Uterus (tissue), 4 donors: ENCODE data around the gene ASTN2. TPM values are rescaled to one million over a fixed set of nuclear protein-coding genes. Genes with fewer than 3 reads are reported as not detected.

Source experiments
- DNase-seq, 2 donors: peaks; one replicate each; pipeline ENCODE4 v3.0.0-alpha.2; 2019 to 2020
- H3K27ac ChIP-seq, 2 donors: fragments of 200-600 bp; sonication (generic); 1 replicate in 1 of 2; 2 replicates in 1 of 2; pipeline ENCODE4 v1.5.1; 2016 to 2018
- H3K27me3 ChIP-seq, 2 donors: fragments of 200-600 bp; sonication (generic); one replicate each; pipeline ENCODE4 v1.5.1; 2018 to 2019; ENCODE audit warnings: control low read depth in 1 of 2
- H3K36me3 ChIP-seq, 2 donors: fragments of 200-600 bp; sonication (generic); one replicate each; pipeline ENCODE4 v1.5.1; 2019; ENCODE audit warnings: control low read depth in 1 of 2
- H3K4me1 ChIP-seq, 2 donors: fragments of 200-600 bp; sonication (generic); one replicate each; pipeline ENCODE4 v1.5.1; 2018 to 2019; ENCODE audit warnings: control low read depth in 1 of 2
- H3K4me3 ChIP-seq, 2 donors: fragments of 200-600 bp; sonication (generic); 1 replicate in 1 of 2; 2 replicates in 1 of 2; pipeline ENCODE4 v1.5.1; 2018 to 2019; ENCODE audit warnings: mild to moderate bottlenecking in 1 of 2
- H3K9me3 ChIP-seq, 2 donors: fragments of 200-600 bp; sonication (generic); one replicate each; pipeline ENCODE4 v1.5.1; 2019; ENCODE audit warnings: control low read depth in 1 of 2
- POLR2A ChIP-seq, 2 donors: fragments of 450-650 bp; IDR thresholded peaks; one replicate each; pipeline ENCODE4 v1.6.1; 2016; ENCODE audit warnings: antibody characterized with exemption in 2 of 2, mild to moderate bottlenecking in 1 of 2, moderate library complexity in 1 of 2
- intact Hi-C: fragments of 100-400 bp; cut with DNase I; formaldehyde crosslinking; loops from one replicate; pipeline ENCODE4 v1.15.1; 2023; ENCODE audit warnings: low total_unique reads
- total RNA-seq, 4 donors: library from RNA; depleted of rRNA in 3 of 4; stranded (reverse); fragments of >200 nt in 3 of 4; gene quantifications; one replicate each; pipeline versions ENCODE4 v1.1.0 to v1.2.4, GENCODE V29; 2014 to 2023
- TF ChIP-seq, protein P1 (sequence below), 4 experiments: fragments of 200-600 bp in 2 of 4; fragments of 450-650 bp in 2 of 4; sonication (generic) in 2 of 4; IDR thresholded peaks; one replicate each; pipeline ENCODE4 v1.5.1; 2016 to 2019; ENCODE audit warnings: antibody characterized with exemption in 4 of 4, mild to moderate bottlenecking in 2 of 4, moderate library complexity in 1 of 4
- donor health status: DM: yes; HTN: yes; CAD: no.

ASTN2 gene
- total RNA-seq, 4 donors from 2014 or later: 1.8 to 8.6 (median 6.7) TPM

DNA sequence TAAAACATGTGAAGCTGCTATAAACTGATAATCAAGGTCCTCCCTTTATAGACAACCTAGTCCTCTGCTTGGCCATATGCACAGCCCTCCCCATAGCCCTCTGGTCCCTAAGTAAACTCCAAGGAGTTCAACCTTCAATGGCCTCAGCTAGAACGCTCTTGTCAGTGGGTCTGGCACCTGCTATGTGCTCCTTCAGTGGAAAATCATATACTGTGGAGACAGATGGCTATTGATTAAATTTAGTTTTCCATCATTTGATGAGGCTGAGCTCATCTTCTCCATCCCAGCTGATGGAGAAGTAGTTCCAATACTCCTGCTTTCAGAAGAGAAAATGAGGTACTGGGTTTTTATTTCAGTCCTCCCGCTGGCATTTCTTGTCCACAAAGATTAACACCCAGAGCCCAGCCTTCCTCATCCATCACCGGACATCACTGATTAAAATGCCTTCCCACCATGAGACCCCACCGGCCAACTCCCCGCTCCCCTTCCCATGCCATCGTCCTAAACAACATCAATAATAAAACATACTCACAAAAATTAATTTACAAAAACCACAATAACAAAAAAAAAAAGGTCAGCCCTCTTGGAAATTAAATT is 593.1 kb downstream of the ASTN2 start:
- H3K36me3 ChIP-seq: no peaks in the 10 kb centered on the region
- intact Hi-C loops: no loop called here
- TF ChIP-seq, protein P1, sequence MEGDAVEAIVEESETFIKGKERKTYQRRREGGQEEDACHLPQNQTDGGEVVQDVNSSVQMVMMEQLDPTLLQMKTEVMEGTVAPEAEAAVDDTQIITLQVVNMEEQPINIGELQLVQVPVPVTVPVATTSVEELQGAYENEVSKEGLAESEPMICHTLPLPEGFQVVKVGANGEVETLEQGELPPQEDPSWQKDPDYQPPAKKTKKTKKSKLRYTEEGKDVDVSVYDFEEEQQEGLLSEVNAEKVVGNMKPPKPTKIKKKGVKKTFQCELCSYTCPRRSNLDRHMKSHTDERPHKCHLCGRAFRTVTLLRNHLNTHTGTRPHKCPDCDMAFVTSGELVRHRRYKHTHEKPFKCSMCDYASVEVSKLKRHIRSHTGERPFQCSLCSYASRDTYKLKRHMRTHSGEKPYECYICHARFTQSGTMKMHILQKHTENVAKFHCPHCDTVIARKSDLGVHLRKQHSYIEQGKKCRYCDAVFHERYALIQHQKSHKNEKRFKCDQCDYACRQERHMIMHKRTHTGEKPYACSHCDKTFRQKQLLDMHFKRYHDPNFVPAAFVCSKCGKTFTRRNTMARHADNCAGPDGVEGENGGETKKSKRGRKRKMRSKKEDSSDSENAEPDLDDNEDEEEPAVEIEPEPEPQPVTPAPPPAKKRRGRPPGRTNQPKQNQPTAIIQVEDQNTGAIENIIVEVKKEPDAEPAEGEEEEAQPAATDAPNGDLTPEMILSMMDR (IDR thresholded peaks at IDR 0.05): no peak
- TF ChIP-seq POLR2A (IDR thresholded peaks at IDR 0.05): no peak
- no peaks in the 10 kb centered on the region for H3K9me3 ChIP-seq
- H3K27ac ChIP-seq: no peak overlapping the region
- H3K27me3 ChIP-seq: no peaks in the 10 kb centered on the region
- no peak overlapping the region for H3K4me3 ChIP-seq
- no peaks in the 10 kb centered on the region for H3K4me1 ChIP-seq
- DNase-seq: no peak

DNA sequence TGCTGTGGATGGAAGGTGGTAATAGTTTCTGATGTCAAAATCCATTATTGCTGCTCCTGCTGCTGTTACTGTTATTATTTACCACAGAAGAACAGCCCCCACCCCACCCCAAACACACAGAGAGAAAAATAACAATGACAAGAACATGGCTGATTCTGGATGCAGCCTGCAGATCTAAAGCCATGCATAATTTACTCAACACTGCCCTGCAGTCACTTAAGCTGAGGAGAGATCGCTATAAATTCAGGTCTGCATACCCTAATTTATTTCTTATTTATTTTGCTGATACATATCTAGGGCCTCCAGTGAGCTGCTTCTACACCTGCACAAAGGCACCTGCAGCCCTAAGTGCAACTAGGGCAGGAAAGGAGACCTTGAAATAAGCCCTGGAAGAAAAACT is 595.7 kb downstream of the ASTN2 start:
- H3K27me3 ChIP-seq: no peaks in the 10 kb centered on the region
- no peaks in the 10 kb centered on the region for H3K9me3 ChIP-seq
- DNase-seq: no peak
- H3K4me3 ChIP-seq: no peak overlapping the region
- no peaks in the 10 kb centered on the region for H3K36me3 ChIP-seq
- TF ChIP-seq, protein P1 (IDR thresholded peaks at IDR 0.05): no peak
- TF ChIP-seq POLR2A (IDR thresholded peaks at IDR 0.05): no peak
- intact Hi-C loops: no loop called here
- no peaks in the 10 kb centered on the region for H3K4me1 ChIP-seq
- H3K27ac ChIP-seq: no peak overlapping the region

DNA sequence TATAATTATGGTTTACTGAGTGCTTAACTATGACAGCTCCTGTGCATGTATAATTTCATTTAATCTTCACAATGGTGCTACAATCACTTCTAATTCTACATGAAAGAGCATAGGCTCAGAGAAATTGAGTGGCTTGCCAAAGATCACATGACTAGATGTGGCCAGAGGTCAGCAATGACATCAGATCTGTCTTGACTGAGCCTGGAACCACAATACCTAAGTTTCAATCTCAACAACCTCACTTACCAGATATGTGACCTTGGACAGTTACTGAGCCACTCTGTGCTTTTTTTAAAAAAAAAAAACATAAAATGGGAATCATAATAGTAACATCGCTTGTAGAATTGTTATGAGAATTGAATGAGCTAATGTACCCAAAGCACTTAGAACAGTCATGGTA is 597.1 kb downstream of the ASTN2 start:
- intact Hi-C loops: no loop called here
- H3K9me3 ChIP-seq: no peaks in the 10 kb centered on the region

DNA sequence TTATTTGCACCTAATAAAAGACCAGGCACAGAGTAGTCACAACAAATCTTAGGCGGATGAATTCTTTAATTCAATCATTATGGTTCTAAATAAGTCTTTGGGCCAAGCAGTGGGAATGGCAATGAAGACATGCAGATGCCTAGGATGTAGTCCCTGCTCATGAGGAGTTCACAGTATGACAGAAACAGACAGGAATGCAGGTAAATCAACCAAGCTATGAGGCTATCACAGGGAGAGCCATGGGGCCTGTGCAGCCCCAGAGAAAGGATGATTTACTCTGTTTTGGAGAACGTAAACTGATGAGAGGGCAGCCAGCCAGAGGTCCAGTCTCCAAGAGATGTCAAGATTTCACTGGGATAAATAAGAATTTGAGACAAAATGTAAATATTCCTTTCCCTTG is 598.4 kb downstream of the ASTN2 start:
- Histone ChIP-seq H3K4me1 (no peaks in the 10 kb centered on the region), H3K9me3 (no peaks in the 10 kb centered on the region), H3K27me3 (no peaks in the 10 kb centered on the region), H3K27ac (no peak overlapping the region), H3K4me3 (no peak overlapping the region), H3K36me3 (no peaks in the 10 kb centered on the region)
- no peak for DNase-seq
- intact Hi-C loops: no loop called here
- TF ChIP-seq, protein P1 (IDR thresholded peaks at IDR 0.05): no peak
- no peak for TF ChIP-seq POLR2A (IDR thresholded peaks at IDR 0.05)

More for the DNA sequence above, 597.1 kb downstream of the ASTN2 start:
- TF ChIP-seq, protein P1 (IDR thresholded peaks at IDR 0.05): no peak
- no peak for TF ChIP-seq POLR2A (IDR thresholded peaks at IDR 0.05)
- no peaks in the 10 kb centered on the region for H3K36me3 ChIP-seq
- H3K4me1 ChIP-seq: no peaks in the 10 kb centered on the region
- H3K27me3 ChIP-seq: no peaks in the 10 kb centered on the region
- no peak overlapping the region for H3K4me3 ChIP-seq
- H3K27ac ChIP-seq: no peak overlapping the region
- no peak for DNase-seq

DNA sequence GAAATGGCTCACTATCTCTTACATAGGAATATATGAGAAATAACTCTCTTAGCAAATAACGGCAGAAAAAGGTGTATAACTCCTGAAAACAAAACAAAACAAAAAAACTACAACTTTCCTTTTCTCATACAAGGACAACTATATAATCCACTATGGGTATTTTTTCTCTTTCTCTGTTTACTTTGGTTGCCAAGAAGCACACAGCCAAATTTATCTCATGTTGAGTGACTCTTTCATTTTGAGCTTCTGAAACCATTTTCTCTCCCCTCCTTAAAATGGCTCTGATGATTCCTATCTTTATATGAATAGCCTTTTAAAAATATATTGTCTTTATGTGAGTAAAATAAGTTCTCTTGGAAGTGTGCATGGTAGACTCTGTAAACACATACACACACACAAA is 599.0 kb downstream of the ASTN2 start:
- Histone ChIP-seq H3K4me1 (no peaks in the 10 kb centered on the region), H3K27ac (no peak overlapping the region), H3K4me3 (no peak overlapping the region), H3K36me3 (no peaks in the 10 kb centered on the region), H3K9me3 (no peaks in the 10 kb centered on the region), H3K27me3 (no peaks in the 10 kb centered on the region)
- TF ChIP-seq, protein P1 (IDR thresholded peaks at IDR 0.05): no peak
- no peak for TF ChIP-seq POLR2A (IDR thresholded peaks at IDR 0.05)
- intact Hi-C loops: no loop called here
- DNase-seq: no peak
